HG02623 (cell line): ENCODE data around the gene SLC1A6.
"Not testable (repeated sequence)": the region's sequence is repeated elsewhere in the genome, so short reads cannot be mapped to it uniquely, and the experiment has no call there.

Experiments
- ATAC-seq: cut with Tn5 transposase; IDR thresholded peaks from one replicate; pipeline ENCODE4 v1.9.1; 2021; ENCODE audit warnings: moderate library complexity; ENCODE audit not compliant: unreplicated experiment

SLC1A6 gene

GRCh38 chr19:14959263-14959662 is 20.4 kb downstream of the SLC1A6 start:
- ATAC-seq = no peak

GRCh38 chr19:14957464-14957863 is 22.2 kb downstream of the SLC1A6 start:
- no peak for ATAC-seq

GRCh38 chr19:14954071-14954655 is 25.5 kb downstream of the SLC1A6 start:
- ATAC-seq = no peak

- ATAC-seq = no peak
Observed at GRCh38 chr19:14952767-14953166, 26.9 kb downstream of the SLC1A6 start.

GRCh38 chr19:14950421-14950820 is 29.2 kb downstream of the SLC1A6 start:
- no peak for ATAC-seq

- ATAC-seq = no peak
Observed at GRCh38 chr19:14949876-14950275, 29.8 kb downstream of the SLC1A6 start.

GRCh38 chr19:14949413-14949812 is 30.3 kb downstream of the SLC1A6 start:
- not testable (repeated sequence) for ATAC-seq

GRCh38 chr19:14944456-14944855 is 35.2 kb downstream of the SLC1A6 start:
- no peak for ATAC-seq

GRCh38 chr19:14943601-14944000 is 36.1 kb downstream of the SLC1A6 start:
- no peak for ATAC-seq

GRCh38 chr19:14941189-14941588 is 38.5 kb downstream of the SLC1A6 start, which contains the start of gene OR7C2:
Gene OR7C2 (plus strand): TSS chr19:14941489. CDS start chr19:14941489, 0 bp downstream.
- no peak for ATAC-seq

- ATAC-seq = no peak
Observed at GRCh38 chr19:14940266-14940665, 39.4 kb downstream of the SLC1A6 start.

- ATAC-seq = no peak
Observed at GRCh38 chr19:14933506-14933905, 46.2 kb downstream of the SLC1A6 start.

- ATAC-seq = no peak
Observed at GRCh38 chr19:14916848-14917247, 62.8 kb downstream of the SLC1A6 start.

GRCh38 chr19:14915116-14915515 is 64.5 kb downstream of the SLC1A6 start:
- ATAC-seq = no peak

- no peak for ATAC-seq
Observed at GRCh38 chr19:14906711-14907110, 73.0 kb downstream of the SLC1A6 start.

GRCh38 chr19:14901675-14902260 is 77.9 kb downstream of the SLC1A6 start:
- ATAC-seq = no peak
